NCI-H345 (cell line): ENCODE measurements around the gene SAP30BP.

Experiments
- DNase-seq: peaks from one replicate; lab custom pipeline; 2025; lab: John Stamatoyannopoulos, UW

The SAP30BP gene

GRCh38 chr17:75666959-75667790 lies at the start of gene SAP30BP, which contains the start of gene RECQL5:
Gene SAP30BP, plus strand, starts transcription at chr17:75667338. Its CDS starts 35 bp downstream, at chr17:75667373.
Gene RECQL5, minus strand, starts transcription at chr17:75667154. Its CDS starts 597 bp downstream, at chr17:75666557.
- DNase-seq = peak; percentile 99

DNA sequence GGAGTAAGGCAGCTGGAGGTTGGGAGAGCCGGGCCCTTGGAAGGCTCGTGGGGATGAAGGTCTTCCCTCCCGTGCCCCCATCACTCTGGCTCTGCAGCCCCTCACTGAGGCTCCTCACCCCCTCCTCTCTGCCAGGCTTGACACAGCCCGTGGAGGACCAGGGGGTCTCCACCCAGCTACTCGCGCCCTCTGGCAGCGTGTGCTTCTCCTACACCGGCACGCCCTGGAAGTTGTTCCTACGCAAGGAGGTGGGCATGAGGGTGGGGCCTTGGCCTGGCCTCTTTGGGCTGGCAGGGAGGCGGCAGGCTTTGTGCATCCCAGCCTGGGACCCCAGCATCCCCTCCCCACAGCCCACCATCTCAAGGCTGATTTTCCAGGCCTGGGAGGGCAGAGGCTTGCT lies 49.5 kb upstream of the SAP30BP start:
- DNase-seq = no peak

DNA sequence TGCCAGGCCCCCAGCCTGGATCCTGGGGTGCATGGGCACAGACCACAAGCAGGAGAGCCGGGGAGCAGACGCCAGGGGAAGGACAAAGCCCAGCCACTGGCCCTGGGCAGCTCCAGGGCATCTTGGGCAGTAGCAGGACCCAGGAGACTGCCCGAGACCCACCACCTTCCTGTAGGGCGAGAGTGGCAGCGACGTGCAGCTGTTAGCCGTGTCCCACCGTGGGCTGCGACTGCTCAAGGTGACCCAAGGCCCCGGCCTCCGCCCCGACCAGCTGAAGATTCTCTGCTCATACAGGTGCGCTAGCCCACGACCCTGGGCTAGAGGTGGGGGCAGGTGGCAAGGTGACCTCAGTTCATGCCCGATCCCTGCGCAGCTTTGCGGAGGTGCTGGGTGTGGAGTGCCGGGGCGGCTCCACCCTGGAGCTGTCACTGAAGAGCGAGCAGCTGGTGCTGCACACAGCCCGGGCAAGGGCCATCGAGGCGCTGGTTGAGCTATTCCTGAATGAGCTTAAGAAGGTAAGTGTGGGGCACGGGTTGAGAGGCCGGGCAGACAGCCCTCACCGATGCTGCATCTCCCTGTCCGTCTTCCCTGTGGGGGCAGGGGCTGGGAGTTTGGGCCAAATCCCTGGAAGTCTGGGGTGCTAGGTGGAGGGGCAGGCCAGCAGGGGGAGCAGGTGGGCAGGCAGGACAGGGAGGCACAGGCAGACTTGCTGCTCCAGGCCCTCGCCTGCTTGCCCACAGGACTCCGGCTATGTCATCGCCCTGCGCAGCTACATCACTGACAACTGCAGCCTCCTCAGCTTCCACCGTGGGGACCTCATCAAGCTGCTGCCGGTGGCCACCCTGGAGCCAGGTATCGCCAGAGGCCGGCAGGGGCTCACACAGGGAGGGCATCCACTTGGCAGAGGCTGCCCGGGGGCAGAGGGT lies 47.4 kb upstream of the SAP30BP start:
- DNase-seq = peak; percentile 4

GRCh38 chr17:75621489-75621888 lies 45.6 kb upstream of the SAP30BP start:
- DNase-seq = no peak

GRCh38 chr17:75622076-75622475 lies 45.1 kb upstream of the SAP30BP start:
- DNase-seq = no peak

DNA sequence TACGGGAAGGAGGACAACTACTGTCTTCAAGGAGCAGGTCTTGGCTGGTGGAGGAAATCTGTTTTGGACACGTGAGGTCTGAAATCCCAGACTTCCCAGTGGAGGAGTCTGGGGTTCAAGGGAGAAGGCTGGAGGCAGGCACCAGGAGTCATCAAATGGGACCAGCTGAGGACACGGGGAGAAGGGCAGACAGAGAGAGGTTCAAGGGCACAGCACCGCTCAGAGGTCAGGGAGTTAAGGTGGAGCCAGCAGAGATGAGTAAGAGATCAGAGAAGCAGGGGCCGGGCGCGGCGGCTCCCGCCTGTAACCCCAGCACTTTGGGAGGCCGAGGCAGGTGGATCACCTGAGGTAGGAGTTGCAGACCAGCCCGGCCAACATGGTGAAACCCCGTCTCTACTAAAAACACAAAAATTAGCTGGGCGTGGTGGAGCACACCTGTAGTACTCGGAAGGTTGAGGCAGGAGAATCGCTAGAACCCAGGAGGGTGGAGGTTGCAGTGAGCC lies 44.3 kb upstream of the SAP30BP start:
- DNase-seq = no peak

DNA sequence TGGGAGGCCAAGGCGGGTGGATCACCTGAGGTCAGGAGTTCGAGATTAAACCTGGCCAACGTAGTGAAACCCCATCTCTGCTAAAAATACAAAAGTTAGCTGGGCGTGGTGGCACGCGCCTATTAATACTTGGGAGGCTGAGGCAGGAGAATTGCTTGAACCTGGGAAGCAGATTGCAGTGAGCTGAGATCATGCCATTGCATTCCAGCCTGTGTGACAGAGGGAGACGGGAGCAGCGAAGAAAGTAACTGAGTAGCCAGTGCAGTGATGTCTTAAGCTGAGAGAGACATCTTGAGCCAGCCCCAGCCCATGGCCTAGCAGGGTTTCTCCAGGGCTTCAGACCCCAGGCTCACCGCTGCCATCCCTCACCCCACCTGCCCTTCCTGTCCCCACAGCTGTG lies 43.8 kb upstream of the SAP30BP start:
- DNase-seq = no peak

- no peak for DNase-seq
These were observed 43.1 kb upstream of the SAP30BP start for GRCh38 chr17:75624021-75624420.

- DNase-seq = no peak
These were observed 42.3 kb upstream of the SAP30BP start for GRCh38 chr17:75624714-75625345.

DNA sequence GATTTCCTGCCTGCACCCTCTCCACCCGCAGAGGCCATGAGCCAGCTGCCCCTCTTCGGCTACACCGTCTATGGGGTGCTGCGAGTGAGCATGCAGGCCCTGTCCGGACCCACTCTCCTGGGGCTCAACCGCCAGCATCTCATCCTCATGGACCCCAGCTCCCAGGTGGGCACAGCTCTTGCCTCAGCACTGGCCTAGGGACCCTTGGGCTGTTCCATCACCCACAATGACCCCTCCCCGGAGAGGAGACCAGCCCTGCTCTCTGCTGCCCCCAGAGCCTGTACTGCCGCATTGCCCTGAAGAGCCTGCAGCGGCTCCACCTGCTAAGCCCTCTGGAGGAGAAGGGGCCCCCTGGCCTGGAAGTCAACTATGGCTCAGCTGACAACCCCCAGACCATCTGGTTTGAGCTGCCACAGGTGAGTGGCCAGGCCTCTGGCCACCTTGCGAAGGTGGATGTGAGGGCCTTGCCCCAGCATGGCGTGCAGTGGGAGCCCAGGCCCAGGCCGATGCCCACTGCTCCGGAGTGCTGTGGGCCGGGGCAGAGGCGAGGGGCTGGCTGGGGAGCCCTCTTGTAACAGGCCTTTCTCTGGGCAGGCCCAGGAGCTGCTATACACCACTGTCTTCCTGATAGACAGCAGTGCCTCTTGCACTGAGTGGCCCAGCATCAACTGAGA lies 41.2 kb upstream of the SAP30BP start:
- peak; percentile 19 for DNase-seq

DNA sequence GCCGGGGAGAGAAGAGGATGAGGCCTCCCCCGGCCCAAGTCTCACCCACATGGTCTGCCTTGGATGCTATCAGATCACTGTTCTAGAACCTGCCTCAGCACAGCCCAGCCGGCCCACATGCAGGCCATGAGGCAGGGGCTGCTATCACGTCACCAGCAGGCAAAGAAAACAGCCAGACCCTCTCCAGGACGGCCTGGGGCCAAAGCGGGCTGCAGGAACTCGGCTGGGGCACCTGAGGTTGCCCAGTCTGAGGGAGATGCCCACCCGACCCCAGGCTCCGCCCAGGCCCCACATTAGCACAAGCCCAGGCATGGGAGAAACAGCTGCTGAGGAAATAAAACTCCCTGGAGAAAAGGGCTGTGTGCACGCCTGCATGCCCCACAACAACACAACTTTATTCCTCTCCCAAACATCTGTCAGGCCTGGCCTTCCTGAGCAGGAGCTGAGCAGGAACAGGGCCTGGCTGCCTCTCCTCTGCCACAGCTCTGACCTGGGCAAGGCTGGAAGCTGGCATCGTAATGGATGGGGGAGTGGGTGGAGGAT lies 40.6 kb upstream of the SAP30BP start:
- no peak for DNase-seq

GRCh38 chr17:75627094-75627493 lies 40.0 kb upstream of the SAP30BP start:
- DNase-seq = no peak

GRCh38 chr17:75628425-75628824 lies 38.7 kb upstream of the SAP30BP start:
- DNase-seq = no peak

DNA sequence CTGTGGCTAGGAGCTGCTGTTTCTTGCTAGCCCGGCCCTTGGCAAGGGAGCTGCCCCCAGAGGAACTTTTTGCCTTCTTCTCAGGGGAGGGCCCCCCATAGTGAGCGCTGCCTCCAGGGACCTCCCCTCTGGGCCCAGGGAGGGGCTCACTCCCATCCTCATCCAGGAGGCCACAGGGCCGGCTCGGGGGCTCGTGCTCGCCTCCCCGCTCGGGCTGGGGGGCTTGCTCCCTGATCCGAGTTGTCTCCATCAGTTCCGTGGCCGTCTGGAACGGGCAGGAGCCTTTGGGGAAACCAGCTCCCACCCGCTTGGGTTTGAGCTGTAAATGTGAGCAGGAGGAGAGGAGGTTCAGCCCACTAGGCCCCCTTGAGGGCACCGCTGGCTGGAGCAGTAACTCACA lies 38.0 kb upstream of the SAP30BP start:
- no peak for DNase-seq

DNA sequence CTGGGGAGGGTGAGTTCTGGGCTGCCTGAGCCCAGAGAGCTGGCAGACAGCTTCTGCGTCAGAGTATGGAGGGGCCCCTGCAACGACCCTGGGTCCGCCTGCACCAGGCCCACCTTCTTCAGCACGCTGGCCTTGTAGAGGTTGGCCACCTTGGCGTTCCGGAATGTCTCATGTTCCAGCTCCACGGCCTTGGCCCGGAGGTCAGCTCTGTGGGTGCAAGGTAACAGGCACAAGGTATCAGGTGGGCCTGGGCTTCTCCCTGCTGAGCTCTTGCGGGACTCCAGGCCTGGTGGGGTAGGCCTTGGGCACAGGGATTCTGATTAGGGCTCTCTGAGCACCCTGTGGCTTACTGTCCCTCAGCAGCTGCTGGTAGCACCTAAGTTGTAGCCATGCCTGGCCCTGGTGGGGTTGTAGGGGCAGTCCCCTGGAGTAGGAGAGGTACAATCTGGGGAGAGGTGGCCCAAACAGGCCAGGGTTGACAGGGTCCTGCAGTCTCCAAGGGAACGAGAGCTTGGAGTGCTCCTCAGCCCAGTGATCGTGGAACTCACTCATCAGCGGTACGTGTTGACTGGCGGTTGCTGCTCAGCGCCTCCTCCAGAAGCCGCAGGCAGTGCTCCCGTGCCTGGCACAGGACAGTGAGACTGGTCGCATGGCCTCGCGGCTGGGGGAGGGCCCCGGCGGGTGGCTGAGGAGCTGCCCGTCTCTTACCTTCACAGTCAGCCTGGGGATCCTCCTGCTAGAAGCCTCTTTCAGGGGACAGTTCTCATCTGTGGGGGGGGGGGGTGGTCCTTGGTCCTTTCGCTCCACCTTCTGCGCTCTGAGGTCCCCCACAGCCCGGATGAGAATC lies 36.8 kb upstream of the SAP30BP start:
- no peak for DNase-seq

DNA sequence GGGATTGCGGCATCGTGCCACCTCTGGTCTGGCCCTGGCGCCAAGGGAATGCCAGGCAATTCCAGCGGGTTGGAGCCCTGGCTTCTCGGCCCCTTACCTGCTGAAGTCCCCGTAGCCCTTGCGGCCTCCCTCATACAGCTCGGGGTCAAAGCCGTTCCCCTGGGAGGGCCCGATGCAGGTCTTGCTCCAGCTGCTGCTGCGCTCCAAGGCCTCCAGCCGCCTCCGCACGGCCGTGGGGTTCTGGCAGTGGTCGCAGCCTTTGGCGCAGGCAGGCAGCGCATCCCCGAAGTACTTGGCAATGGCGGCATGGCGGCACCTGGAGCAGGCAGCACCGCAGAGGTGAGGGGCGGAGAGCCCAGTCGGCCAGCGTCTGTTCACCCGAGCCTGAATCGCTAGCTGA lies 35.8 kb upstream of the SAP30BP start:
- DNase-seq = no peak

DNA sequence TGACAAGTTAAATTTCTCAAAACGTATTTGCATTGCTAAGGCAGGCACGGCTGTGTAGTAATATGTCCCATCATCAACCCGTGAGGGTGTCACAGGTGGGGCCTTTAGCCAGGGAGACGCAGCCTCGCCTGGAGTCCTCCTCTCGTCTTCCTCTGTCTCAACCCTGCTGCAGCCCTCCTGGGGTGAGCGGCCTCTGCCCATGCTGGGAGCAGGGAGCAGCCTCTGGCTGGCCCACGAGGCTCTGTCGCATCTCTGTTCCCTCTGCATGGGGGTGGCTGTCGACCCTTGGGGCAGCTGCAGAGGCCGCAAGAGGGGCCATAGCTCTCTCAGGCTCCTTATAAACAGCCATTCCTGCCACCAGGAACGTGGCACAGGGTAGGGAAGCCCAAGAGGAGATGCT lies 34.7 kb upstream of the SAP30BP start:
- DNase-seq = no peak

- DNase-seq = peak; percentile 55
These were observed 34.2 kb upstream of the SAP30BP start, which contains the start of gene SMIM5 for GRCh38 chr17:75632863-75633485. Gene SMIM5, plus strand, starts transcription at chr17:75633434. Its CDS starts 6,768 bp downstream, at chr17:75640202.

DNA sequence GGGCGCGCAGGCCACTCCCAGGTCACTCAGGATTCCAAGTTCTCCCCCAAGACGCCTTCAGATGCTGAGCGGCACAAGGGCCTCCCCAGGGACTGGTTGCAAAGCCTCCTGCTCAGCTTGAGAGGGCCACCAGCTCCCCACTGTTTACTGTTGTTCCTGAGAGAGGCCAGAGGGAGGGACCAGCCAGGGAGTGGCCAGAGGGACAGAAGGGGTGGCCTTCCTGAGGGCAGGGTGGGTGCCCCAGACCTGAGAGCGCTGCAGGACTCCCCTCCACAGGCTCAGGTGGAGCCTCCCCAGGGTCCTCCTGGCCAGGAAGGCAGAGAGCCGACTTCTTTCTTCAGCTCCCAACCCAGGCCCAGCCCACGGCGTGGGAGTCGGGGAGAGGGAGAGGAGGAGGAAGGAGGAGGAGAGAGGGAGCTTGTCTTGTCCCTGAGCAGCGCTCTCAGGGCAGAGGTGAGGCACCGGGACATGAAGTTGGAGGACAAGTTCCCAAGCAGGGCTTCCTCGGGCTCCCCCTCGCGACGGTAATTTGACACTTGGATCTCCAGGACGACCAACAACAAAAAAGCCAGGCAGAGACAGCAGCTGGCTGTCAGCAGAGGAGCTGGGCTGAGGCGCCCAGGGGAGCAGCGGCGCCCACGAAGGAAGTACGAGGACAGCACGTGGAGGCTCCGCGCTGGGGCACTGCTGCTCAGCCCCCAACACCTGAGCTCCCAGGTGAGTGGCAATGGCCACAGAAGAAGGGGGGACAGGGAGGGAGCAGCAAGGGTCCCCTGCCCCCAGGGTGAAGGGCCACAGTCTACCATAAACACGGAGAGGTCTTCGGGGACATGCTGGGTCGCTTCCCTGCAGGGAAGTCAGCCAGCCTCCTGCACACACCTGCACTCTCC lies 33.4 kb upstream of the SAP30BP start:
- DNase-seq = peak; percentile 95
